Middle frontal gyrus (tissue), 1 donor: ENCODE data around the gene LNX1.
A peak's percentile ranks its signal among the peaks of the same experiment; 100 is the strongest.

Experiments used
- DNase-seq: peaks from one replicate; pipeline ENCODE4 v3.0.0-alpha.2; 2015; ENCODE audit warnings: low spot score; ENCODE audit errors: extremely low spot score

Gene LNX1

DNA sequence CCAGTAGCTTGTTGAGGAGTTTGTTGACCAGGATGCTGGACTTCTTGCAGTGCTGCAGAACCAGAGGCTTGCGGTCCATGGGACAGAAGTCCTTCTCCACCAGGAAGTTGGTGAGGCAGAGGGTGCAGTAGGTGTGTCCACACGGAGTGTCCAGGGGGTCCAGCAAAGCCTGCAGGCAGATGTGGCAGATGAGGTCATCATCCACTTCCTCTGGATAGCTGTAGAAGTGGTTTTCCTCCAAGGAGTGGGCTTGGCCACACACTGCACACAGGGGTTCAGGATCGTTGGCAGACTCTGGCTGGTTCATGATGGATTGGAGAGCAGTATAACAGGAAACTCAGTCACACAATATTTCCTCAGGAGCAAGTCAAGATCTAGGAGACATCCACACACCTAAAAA is 17.6 kb downstream of the LNX1 start:
- no peak for DNase-seq

DNA sequence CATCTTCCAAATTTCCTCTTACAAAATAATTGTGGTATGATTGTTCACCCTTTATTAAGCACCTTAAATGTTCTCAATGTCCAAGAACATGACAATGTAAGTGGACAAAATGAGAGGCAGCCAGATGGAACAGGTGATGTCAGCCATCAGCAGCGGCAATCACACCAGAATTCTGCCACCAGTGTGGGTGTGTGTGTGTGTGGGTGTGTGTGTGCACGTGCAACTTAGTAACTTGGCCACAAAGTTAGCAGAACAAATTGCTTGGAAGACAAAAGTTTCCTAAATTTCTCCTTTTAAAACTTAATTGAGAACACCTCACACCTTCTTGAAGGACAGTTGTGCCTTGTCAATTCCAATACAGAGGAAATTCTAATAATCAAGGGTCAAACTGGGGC is 18.7 kb downstream of the LNX1 start:
- no peak for DNase-seq

DNA sequence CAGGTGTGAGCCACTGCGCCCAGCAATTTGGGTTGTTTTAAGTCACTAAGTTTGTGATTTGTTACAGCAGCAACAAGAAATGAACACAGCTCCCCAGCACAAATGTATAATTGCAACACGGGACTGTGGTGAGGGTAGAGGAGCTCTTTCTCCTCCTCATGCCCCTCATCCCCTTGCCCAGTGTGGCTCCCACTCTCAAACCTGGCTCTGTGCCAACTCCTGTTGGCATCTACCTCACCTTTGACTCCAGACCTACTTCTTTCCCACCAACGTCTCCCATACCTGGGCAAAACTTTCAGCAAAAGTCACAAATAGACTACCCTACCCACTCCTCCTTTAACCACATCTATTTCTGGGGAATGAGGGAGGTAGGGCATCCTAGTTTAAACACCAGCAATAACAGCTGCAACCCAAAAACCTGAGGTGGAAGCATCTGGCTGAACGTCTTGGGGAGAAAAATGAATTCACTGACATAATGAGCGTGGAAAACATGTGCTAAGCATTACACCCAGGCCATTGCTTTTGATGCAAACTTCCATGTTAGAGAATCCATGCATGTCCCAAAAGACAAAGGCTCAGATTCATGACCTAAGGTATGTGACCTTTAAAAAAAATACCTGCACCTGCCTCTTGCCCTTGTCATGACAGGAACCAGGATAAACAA is 19.2 kb downstream of the LNX1 start:
- DNase-seq, result no peak

DNA sequence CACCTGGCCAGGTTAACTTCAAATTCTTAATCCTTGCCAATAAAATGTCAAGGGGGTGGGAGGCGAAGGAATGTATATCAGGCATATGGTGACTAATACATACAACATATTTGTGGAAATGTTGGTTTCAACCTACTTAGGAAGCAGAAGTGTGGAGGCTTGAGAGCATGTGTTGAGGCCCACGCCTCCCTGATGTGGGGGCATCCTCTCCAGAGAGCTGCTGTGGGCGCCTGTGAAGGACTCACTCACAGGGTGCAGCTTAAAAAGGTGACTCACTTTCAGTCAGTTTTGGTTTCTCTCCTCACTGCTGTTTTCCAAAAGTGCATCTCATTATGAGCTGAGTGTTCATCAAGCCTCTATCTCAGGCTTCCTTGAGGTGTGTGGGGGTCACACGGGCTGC is 27.5 kb downstream of the LNX1 start:
- DNase-seq, result no peak

DNA sequence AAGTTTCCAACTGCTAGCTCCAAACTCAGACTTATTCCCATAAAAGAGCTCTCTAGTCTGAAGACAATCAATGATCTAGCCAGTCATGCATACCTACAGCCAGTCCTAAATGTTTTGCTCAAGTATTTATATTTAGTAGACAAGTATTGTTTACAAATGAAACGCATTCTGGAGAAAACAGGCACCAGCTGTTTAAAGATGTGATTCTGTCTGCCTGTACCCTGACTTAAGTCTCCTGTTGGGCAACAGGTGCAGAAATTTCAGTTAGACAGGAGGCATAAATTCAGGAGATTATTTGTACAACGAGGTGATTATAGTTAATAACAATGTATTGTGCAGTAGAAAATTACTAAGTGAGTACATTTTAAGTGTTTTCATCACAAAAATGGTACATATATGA is 28.9 kb downstream of the LNX1 start:
- no peak for DNase-seq

DNA sequence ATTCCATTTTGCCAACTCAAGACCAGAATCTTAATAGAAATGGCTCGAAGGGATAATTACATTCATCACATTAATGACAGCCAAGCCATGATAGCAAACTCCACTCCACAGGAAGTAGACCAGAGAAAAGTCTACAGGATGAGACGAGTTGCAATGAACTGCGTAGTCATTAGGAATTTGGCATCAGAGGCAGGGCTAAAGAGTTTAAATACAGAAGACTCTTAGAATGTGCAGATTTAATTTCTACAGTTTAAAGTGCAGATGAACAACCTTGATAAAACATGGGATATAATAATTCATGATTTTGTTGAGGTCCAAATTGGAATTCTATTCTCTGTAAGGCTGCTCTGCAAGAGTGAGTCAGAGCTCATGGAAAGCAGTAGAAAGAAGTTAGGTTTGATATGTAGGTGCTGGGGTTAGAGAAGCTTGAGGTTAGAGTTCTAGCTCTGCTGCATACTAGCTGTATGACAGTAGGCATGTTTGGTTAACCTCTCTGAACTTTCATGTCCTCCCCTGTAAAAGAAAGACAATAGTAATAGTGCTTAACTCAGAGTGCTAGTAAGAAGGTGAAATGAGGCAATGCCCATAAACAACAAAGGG is 32.2 kb downstream of the LNX1 start:
- no peak for DNase-seq

DNA sequence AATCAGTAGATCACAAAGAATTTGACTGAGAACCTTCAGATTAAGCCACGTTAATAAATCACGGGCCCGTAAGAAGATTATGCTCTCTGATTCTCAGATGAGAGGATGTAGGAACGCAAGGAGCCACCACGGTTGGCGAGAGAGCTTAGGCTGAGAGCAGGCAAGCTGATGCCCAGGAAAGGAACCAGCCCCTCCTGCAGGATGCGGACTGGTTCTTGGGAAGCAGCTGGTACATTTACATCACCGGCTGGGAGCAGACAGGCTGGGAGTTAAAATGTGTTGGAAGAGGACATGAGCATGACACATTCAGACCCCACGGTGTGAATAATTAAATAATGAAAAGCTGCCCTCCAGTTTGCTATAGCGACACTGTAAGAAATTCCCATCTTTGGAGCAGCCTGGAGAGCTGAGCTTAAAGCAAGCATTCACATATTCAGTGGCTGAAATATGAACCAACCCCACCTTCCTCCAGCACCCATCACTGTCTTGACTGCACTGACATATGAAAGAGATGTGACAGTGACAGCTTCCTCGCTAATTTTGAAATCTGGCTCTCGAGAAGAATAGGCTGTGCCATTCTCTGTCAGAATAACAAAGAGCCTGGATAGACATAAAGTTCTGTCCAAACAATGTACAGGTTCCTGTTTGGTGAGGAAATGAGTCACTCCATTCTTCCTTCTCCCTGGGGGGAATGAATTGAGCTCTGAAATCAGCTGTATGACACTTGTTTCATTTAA is 33.1 kb downstream of the LNX1 start:
- DNase-seq, result peak; percentile 68

DNA sequence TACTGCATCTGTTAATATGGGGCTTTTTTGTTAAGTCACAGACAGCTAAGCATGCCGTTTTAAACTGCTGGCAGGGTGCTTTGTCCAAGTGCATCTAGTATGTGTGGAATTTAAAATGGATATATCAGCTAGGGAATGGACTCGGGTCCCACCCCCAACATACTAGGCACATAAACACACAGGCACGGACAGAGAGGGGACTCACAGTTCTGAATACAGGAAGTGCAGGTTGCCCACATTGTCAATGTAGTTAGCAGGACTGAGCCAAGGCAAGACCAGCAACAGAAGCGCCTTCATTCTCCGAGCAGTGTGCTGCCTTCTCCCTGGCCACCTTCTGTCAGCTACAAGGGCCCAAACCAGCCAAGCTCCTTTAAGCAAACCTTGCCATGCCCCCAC is 33.6 kb downstream of the LNX1 start:
- DNase-seq, result no peak

DNA sequence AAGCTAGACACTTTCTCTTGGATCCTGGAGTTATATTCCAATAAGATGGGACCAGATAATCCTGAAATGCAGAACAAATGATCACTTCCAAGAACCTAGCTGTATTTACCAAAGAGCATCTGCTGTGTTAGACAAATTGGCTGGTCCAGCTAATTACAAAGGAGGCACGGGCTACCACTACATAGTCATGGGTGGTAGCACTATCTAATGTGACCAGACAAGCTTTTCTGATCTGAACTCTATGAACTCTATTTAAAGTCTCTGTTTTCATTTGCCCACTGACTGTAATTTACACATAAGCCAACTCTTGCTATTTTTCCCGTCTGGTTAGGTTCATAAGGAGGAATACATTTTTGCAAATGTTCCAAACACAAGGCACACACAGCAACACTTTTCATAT is 34.6 kb downstream of the LNX1 start:
- no peak for DNase-seq

DNA sequence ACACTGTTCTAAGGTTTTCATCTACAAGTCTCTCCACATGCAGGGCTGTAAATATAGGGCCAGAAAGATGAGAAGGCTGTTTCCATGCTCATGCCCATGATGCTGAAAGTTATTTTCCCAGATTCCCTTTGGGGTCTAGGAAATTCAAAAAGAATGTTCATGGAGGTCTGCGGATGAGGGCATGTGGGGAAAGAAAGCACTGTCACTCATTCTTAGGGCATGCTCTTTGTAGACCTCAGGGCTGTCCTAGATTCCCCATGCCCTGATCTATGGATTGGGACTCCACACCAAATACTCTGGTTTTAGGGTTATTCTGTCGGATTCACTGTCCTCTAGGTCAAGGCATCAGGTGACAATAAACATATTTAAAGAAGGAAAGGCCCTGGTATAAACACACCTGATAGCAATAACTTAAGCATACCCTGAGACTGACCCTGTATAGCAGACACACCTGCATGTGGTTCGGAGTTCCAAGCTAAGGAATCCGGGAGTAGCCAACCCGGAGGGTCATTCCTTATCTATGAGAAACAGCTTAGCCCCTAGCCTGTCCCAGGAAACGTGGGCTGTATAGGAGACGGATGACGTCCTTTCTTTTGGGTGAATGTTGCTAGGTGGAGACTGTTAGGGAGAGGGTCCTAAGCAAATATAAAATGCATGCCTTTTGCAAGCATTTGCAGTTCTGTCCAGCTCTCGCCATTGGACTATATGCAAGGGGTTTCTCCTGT is 37.6 kb downstream of the LNX1 start:
- no peak for DNase-seq

DNA sequence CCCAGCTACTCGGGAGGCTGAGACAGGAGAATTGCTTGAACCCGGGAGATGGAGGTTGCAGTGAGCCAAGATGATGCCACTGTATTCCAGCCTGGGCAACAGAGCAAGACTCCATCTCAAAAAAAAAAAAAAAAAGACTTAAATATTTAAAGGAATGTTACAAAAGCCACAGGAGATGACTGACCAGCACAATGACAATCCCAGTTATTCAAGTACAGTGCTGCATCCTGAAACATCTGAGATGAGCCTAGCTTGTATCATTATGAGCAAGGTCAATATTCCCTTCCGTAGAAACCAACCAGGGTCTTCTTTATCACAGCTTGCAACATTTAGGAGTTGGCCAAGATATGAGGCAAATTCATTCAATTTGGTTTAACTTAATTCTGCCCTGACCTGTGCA is 38.6 kb downstream of the LNX1 start:
- no peak for DNase-seq

DNA sequence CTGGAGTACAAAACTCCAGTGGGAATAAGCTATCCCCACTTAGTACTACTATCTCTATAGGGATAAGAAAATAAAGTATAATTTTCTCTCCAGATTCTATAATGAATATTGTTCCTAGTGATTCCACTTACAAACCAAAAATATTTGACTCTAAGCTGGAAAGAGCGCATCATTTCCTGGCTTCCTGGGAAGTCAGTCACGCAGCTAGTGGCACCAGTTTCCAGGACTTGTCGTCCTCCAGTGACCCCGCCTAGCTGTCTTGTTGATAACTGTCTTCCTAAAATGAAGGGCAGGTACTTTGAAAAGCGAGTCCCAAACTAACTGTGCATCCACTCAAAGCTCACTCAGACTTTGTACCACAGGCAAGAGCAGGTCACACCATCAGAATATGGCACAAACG is 39.3 kb downstream of the LNX1 start:
- no peak for DNase-seq

DNA sequence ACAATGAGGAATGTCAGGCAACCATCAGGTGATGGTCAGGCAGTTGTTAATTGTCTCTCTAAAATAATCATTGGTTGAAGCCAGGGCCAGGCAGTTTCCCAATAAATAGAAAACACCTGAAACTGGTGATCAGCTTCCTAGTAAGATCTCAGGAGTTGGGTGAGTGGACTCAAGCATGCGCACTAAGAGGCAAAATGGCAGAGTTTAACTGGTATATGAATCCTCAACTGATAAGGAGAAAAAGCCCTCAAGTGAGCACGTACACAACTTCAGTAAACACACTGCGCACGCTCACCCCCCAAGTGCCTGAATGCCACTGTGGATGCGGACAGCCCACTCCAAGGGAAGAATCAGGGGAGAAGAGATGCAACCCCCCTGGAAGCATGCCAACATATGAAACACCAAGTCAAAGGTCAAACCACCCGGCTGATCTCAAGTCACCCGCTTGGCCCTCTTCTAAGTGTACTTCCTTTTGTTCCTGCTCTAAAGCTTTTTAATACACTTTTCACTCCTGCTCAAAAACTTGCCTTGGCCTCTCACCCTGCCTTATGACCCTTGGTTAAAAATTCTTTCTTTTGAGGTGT is 39.9 kb downstream of the LNX1 start:
- no peak for DNase-seq

DNA sequence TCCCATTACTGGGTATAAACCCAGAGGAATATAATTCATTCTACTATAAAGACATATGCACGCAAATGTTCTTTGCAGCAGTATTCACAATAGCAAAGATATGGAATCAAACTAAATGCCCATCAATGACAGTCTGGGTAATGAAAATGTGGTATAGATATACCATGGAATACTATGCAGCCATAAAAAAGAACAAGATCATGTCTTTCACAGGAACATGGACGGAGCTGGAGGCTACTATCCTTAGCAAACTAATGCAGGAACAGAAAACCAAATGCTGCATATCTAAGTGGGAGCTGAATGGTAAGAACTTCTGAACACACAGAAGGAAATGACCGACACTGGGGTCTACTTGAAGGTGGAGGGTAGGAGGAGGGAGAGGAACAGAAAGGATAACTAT is 42.6 kb downstream of the LNX1 start:
- no peak for DNase-seq

DNA sequence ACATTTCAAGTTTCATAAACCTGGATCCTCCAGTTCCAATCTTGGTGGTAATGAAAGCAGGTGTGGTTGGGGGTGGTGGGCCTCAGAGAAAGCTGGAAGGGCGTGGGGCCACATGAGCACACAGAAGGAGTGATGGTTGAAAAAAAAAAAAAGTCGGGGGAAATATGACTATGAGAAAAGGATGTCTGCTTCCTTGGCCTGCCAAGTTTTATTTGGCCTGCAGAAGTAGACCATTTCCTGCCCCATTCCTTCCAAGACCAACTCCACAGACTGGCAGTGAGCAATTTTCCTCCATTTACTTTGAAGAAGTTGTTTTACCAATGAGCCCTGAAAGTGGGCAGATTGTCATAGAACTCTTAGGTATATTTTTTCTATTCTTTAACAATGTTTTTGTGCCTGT is 43.3 kb downstream of the LNX1 start:
- DNase-seq, result no peak

DNA sequence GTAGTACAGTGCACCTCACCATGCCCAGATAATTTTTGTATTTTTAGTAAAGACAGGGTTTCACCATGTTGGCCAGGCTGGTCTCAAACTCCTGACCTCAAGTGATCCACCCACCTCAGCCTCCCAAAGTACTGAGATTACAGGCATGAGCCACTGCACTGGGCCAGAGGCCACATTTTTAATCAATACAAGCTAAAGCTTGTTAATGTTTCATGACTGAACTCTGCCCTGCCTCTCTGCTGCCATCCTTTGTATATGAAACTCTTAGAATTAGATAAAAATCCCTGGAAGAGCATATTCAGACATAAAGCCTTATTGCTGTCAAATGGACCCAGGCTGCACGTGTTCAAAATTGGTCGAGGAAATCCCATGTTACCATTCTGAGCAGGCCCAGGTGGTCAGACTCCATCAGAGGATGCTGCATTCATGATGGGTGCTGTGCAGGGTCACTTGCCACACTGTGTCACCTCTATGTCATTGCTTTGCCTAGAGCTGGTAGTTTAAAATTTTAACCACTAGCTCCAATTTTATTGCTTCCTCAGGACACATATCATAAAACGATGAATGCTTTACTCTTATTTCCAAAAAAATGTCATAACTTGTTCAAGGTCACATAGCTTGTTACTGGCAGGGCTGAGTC is 45.2 kb downstream of the LNX1 start:
- no peak for DNase-seq

DNA sequence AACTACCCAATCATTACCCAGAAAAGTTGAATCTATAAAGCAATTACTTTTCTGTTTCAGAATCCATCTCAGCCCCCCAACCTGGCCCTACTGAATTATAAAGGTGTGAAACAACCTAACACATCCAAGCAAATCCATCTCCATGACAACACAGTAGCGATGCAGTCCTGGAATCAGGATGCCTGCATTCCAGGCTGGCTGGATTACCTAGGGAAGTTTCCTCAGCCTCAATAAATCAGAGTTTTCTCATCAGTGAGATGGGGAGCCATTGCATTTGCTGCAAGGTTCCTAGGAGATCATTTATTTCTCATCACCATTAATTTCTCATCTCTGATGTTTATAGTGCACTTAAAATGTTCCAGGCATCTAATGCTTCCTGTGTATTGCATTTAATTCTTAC is 46.0 kb downstream of the LNX1 start:
- DNase-seq, result no peak

DNA sequence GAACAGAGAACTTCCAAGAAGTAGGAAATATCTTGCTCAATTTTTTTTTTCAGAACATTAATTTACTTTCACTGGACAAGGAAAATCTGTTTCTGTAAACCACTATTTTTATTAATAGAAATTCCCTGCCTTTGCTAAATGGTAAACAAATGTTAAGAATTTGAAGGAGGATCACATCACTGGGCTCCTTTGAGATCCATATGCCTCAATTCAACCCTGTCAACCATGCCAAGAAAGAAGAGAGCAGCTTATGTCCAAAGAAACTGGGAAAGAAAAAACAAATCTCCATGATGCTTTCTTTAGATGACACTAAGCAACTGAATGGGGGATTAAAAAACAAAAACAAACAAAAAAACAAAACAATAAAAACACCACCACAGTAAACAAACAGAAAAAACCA is 47.7 kb downstream of the LNX1 start:
- no peak for DNase-seq

DNA sequence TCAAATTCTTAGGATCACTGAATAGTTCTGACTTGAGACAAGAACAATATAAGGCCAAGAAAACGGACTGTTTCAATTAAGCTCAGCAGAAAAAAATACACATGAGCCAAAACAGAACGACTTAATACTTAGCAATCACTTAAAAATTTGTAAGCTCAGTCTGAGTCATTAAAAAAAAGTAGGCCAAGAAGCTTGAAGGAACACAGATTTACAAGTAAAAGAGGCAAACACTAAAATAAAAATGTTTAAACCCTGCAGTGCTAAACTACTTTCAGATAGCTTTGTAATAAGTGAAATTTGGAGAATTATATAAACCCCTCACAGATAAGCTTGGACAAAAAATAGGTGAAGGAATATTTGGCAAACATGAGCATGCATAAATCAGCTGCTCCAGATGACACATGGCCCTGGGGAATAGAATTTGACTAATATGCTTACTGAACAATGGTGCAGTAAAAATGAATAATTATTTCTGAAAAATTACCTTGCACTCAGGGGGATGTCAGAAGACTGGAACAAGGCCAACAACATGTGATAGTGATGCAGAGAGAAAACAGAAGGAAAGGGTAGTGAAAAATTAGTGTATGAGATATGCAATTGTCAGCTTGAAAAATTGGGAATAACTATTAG is 49.6 kb downstream of the LNX1 start:
- DNase-seq, result no peak

DNA sequence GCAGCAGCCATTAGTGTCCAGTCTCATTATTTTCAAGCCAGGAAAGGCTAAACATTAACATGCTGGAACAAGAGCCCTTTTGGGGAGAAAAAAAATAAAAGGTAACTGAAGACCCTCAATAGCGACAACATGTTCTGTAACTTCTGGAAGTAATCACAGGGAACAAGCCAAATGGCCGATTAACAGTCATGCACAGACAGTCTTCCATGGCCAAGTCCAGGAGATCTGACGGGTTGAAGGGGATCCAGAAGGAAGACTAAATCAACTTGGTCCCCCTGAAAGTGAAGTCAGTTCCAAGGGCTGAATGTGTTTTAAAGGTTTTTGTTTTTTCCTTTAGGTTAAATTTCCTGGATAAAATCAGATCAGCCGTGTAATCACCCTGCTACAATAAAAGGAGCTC is 52.5 kb downstream of the LNX1 start:
- no peak for DNase-seq

DNA sequence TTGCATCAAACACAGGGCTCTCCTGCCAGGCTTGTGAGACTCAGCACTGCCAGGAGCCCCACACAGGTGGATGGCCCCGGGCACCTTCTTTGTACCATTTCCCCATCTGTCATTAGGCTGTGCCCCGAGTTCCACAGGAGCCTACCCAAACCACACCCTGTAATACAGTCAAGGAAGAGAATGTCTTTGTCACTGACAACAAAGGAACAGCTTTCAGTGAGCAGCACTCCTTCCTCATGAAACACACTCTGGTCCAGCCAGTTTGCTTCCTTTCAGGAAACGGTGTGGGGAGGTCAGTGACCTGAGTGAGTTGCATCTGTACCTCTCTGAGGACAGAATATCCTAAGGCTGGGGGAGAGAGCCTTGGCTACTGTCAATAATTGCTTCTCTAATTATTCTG is 53.7 kb downstream of the LNX1 start:
- no peak for DNase-seq
